SK-N-SH treated with all-trans-retinoic acid at 6 μM for 48 hours (cell line): ENCODE measurements around the gene SLC25A36.

Experiments used
- ATAC-seq: fragments of 200-7000 bp; cut with Tn5 transposase; 3 replicates; pipeline ENCODE4 v1.9.1; 2020; ENCODE audit warnings: mild to moderate bottlenecking, moderate library complexity
- BACH2 ChIP-seq: fragments of 250-450 bp; sonication (Bioruptor Pico); IDR thresholded peaks from 2 replicates; pipeline ENCODE4 v1.9.0; 2021; ENCODE audit warnings: mild to moderate bottlenecking, borderline replicate concordance
- ESRRG ChIP-seq: fragments of 250-450 bp; sonication (Bioruptor Pico); IDR thresholded peaks from 2 replicates; pipeline ENCODE4 v1.6.1; 2021; ENCODE audit warnings: mild to moderate bottlenecking
- GLIS3 ChIP-seq: fragments of 250-450 bp; sonication (Bioruptor Pico); IDR thresholded peaks from 2 replicates; pipeline ENCODE4 v1.5.0; 2020; ENCODE audit warnings: mild to moderate bottlenecking, moderate library complexity
- OSR1 ChIP-seq: fragments of 250-450 bp; sonication (Bioruptor Pico); IDR thresholded peaks from 2 replicates; pipeline ENCODE4 v1.8.0; 2022; ENCODE audit warnings: moderate library complexity, mild to moderate bottlenecking, inconsistent platforms
- POU6F1 ChIP-seq: fragments of 250-450 bp; sonication (Bioruptor Pico); IDR thresholded peaks from 2 replicates; pipeline ENCODE4 v1.8.0; 2021; ENCODE audit warnings: low read depth, mild to moderate bottlenecking, moderate library complexity, borderline replicate concordance
- PPARA ChIP-seq: fragments of 250-450 bp; sonication (Bioruptor Pico); IDR thresholded peaks from 2 replicates; pipeline ENCODE4 v1.5.0; 2020; ENCODE audit warnings: mild to moderate bottlenecking, borderline replicate concordance
- RARB ChIP-seq: fragments of 250-450 bp; sonication (Bioruptor Pico); IDR thresholded peaks from 2 replicates; pipeline ENCODE4 v1.8.0; 2021; ENCODE audit warnings: mild to moderate bottlenecking, moderate library complexity
- TCF4 ChIP-seq: fragments of 250-450 bp; sonication (Bioruptor Pico); IDR thresholded peaks from 2 replicates; pipeline ENCODE4 v1.8.0; 2021; ENCODE audit warnings: mild to moderate bottlenecking, moderate library complexity, borderline replicate concordance
- TOX ChIP-seq: fragments of 250-450 bp; sonication (Bioruptor Pico); IDR thresholded peaks from 2 replicates; pipeline ENCODE4 v1.8.0; 2021; ENCODE audit warnings: mild to moderate bottlenecking, moderate library complexity, borderline replicate concordance
- ZC3H10 ChIP-seq: fragments of 250-450 bp; sonication (Bioruptor Pico); IDR thresholded peaks from 2 replicates; pipeline ENCODE4 v1.5.1; 2021; ENCODE audit warnings: mild to moderate bottlenecking, moderate library complexity
- ZFP3 ChIP-seq: fragments of 250-450 bp; sonication (Bioruptor Pico); IDR thresholded peaks from 2 replicates; pipeline ENCODE4 v1.5.0; 2020; ENCODE audit warnings: mild to moderate bottlenecking, moderate library complexity
- ZFP30 ChIP-seq: fragments of 450-650 bp; formaldehyde crosslinking; IDR thresholded peaks from 2 replicates; pipeline ENCODE4 v1.5.0; 2022; ENCODE audit warnings: mild to moderate bottlenecking, moderate library complexity
- ZNF8 ChIP-seq: fragments of 450-650 bp; formaldehyde crosslinking; IDR thresholded peaks from 2 replicates; pipeline ENCODE4 v1.5.0; 2020; ENCODE audit warnings: mild to moderate bottlenecking, moderate library complexity
- TF ChIP-seq, protein P1 (sequence below): fragments of 250-450 bp; sonication (Bioruptor Pico); IDR thresholded peaks from 2 replicates; pipeline ENCODE4 v1.5.1; 2020; ENCODE audit warnings: low read depth, mild to moderate bottlenecking, moderate library complexity
- TF ChIP-seq, protein P2 (sequence below): fragments of 250-450 bp; sonication (Bioruptor Pico); IDR thresholded peaks from 2 replicates; pipeline ENCODE4 v1.8.0; 2020; ENCODE audit warnings: mild to moderate bottlenecking, moderate library complexity, borderline replicate concordance
- TF ChIP-seq, protein P3 (sequence below): fragments of 250-450 bp; sonication (Bioruptor Pico); IDR thresholded peaks from 2 replicates; pipeline ENCODE4 v1.5.0; 2020; ENCODE audit warnings: mild to moderate bottlenecking, moderate library complexity
- TF ChIP-seq, protein P4 (sequence below): fragments of 250-450 bp; sonication (Bioruptor Pico); IDR thresholded peaks from 2 replicates; pipeline ENCODE4 v1.5.1; 2021; ENCODE audit warnings: mild to moderate bottlenecking, moderate library complexity

SLC25A36 gene

GRCh38 chr3:140911822-140912221 is 29.8 kb upstream of the SLC25A36 start (continued):
- no peak for TF ChIP-seq POU6F1
- TF ChIP-seq, protein P1, sequence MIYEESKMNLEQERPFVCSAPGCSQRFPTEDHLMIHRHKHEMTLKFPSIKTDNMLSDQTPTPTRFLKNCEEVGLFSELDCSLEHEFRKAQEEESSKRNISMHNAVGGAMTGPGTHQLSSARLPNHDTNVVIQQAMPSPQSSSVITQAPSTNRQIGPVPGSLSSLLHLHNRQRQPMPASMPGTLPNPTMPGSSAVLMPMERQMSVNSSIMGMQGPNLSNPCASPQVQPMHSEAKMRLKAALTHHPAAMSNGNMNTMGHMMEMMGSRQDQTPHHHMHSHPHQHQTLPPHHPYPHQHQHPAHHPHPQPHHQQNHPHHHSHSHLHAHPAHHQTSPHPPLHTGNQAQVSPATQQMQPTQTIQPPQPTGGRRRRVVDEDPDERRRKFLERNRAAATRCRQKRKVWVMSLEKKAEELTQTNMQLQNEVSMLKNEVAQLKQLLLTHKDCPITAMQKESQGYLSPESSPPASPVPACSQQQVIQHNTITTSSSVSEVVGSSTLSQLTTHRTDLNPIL: no peak

DNA sequence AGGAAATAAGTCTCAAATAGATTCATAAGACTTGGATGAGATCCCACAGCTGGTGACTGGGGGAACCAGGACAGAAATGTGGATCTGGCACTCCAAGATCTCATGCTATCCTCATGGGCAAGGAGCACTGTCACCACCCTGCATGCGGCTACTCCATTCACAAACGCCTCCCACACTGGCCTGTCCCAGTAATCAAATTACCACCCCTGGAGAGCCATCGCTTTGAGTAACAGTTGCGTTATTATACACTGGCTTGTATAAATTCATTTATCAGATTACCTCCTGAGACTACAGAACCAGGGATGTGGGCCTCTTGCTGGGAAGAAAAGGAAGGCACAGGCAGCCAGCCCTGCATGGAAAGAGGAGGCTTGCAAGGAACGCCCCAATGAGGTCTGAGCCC is 27.9 kb upstream of the SLC25A36 start:
- no peak for ATAC-seq
- TF ChIP-seq GLIS3 (CRISPR knock-in tag) (no peak), ESRRG (CRISPR knock-in tag) (no peak)

GRCh38 chr3:140914384-140914945 is 27.2 kb upstream of the SLC25A36 start:
- no peak for ATAC-seq
- no peak for TF ChIP-seq ZNF8
- TF ChIP-seq, protein P2, sequence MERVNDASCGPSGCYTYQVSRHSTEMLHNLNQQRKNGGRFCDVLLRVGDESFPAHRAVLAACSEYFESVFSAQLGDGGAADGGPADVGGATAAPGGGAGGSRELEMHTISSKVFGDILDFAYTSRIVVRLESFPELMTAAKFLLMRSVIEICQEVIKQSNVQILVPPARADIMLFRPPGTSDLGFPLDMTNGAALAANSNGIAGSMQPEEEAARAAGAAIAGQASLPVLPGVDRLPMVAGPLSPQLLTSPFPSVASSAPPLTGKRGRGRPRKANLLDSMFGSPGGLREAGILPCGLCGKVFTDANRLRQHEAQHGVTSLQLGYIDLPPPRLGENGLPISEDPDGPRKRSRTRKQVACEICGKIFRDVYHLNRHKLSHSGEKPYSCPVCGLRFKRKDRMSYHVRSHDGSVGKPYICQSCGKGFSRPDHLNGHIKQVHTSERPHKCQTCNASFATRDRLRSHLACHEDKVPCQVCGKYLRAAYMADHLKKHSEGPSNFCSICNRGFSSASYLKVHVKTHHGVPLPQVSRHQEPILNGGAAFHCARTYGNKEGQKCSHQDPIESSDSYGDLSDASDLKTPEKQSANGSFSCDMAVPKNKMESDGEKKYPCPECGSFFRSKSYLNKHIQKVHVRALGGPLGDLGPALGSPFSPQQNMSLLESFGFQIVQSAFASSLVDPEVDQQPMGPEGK (CRISPR knock-in tag): no peak
- TF ChIP-seq ZFP3 (CRISPR knock-in tag): no peak
- no peak for TF ChIP-seq PPARA (CRISPR knock-in tag)

DNA sequence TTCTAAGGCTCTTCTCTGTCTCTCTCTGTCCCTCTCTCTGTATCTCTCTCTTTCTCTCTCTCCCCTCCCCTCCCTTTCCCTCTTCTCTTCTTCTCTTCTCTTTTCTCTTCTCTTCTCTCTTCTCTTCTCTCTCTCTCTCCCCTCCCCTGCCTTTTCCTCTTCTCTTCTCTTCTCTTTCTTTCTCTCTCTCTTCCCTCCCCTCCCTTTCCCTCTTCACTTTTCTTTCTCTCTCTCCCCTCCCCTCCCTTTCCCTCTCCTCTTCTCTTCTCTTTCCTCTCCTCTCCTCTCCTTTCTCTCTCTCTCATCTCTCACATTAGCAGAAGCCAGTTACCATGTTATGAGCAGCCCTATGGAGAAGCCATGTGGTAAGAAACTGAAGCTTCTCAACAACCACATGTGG is 25.0 kb upstream of the SLC25A36 start:
- ATAC-seq: no peak
- no peak for TF ChIP-seq ZFP3 (CRISPR knock-in tag)
- TF ChIP-seq, protein P3, sequence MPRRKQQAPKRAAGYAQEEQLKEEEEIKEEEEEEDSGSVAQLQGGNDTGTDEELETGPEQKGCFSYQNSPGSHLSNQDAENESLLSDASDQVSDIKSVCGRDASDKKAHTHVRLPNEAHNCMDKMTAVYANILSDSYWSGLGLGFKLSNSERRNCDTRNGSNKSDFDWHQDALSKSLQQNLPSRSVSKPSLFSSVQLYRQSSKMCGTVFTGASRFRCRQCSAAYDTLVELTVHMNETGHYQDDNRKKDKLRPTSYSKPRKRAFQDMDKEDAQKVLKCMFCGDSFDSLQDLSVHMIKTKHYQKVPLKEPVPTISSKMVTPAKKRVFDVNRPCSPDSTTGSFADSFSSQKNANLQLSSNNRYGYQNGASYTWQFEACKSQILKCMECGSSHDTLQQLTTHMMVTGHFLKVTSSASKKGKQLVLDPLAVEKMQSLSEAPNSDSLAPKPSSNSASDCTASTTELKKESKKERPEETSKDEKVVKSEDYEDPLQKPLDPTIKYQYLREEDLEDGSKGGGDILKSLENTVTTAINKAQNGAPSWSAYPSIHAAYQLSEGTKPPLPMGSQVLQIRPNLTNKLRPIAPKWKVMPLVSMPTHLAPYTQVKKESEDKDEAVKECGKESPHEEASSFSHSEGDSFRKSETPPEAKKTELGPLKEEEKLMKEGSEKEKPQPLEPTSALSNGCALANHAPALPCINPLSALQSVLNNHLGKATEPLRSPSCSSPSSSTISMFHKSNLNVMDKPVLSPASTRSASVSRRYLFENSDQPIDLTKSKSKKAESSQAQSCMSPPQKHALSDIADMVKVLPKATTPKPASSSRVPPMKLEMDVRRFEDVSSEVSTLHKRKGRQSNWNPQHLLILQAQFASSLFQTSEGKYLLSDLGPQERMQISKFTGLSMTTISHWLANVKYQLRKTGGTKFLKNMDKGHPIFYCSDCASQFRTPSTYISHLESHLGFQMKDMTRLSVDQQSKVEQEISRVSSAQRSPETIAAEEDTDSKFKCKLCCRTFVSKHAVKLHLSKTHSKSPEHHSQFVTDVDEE: no peak
- TF ChIP-seq ZC3H10 (CRISPR knock-in tag): no peak
- TF ChIP-seq RARB (CRISPR knock-in tag): no peak
- no peak for TF ChIP-seq GLIS3 (CRISPR knock-in tag)
- TF ChIP-seq, protein P4, sequence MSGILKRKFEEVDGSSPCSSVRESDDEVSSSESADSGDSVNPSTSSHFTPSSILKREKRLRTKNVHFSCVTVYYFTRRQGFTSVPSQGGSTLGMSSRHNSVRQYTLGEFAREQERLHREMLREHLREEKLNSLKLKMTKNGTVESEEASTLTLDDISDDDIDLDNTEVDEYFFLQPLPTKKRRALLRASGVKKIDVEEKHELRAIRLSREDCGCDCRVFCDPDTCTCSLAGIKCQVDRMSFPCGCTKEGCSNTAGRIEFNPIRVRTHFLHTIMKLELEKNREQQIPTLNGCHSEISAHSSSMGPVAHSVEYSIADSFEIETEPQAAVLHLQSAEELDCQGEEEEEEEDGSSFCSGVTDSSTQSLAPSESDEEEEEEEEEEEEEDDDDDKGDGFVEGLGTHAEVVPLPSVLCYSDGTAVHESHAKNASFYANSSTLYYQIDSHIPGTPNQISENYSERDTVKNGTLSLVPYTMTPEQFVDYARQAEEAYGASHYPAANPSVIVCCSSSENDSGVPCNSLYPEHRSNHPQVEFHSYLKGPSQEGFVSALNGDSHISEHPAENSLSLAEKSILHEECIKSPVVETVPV (CRISPR knock-in tag): no peak
- TF ChIP-seq ZFP30 (CRISPR knock-in tag): no peak
- no peak for TF ChIP-seq ZNF8
- no peak for TF ChIP-seq OSR1 (CRISPR knock-in tag)
- TF ChIP-seq TOX (CRISPR knock-in tag): no peak
- no peak for TF ChIP-seq BACH2 (CRISPR knock-in tag)
- no peak for TF ChIP-seq TCF4 (CRISPR knock-in tag)
- TF ChIP-seq, protein P1: no peak
